DND-41 (cell line): ENCODE data around the gene MROH2A.

Source experiments
- CTCF ChIP-seq: IDR thresholded peaks from 2 replicates; pipeline ENCODE4 v1.5.1; 2012; ENCODE audit warnings: borderline replicate concordance, low read length, moderate library complexity, mild to moderate bottlenecking; ENCODE audit not compliant: poor library complexity, severe bottlenecking; ENCODE audit errors: extremely low read depth
- EZH2 ChIP-seq: IDR thresholded peaks from 3 replicates; pipeline ENCODE4 v1.6.1; 2012; ENCODE audit warnings: borderline replicate concordance, low read depth, mild to moderate bottlenecking, moderate library complexity, low read length, inconsistent platforms; ENCODE audit not compliant: severe bottlenecking

- TF ChIP-seq EZH2 (no peak), CTCF (no peak)
Measured at GRCh38 chr2:233814056-233814835, 36.1 kb downstream of the MROH2A start.
